A549 (cell line): ENCODE results near the gene RNU5D-1.

ENCODE experiments used
- BCL3 ChIP-seq: fragments of >200 bp; sonication (Bioruptor Twin); formaldehyde crosslinking; IDR thresholded peaks from 3 replicates; pipeline ENCODE4 v1.6.1; 2016
- BHLHE40 ChIP-seq: IDR thresholded peaks from 2 replicates; pipeline ENCODE4 v1.6.1; 2012; ENCODE audit warnings: low read depth, low read length, inconsistent platforms
- CTCF ChIP-seq: fragments of >200 bp; sonication (Bioruptor Twin); formaldehyde crosslinking; IDR thresholded peaks from 3 replicates; pipeline ENCODE4 v1.5.1; 2016
- EP300 ChIP-seq, 2 experiments: fragments of >200 bp; sonication (Bioruptor Twin); formaldehyde crosslinking; IDR thresholded peaks; 2 replicates in 1 of 2; 3 replicates in 1 of 2; pipeline ENCODE4 v1.6.1; 2016 to 2017
- ESRRA ChIP-seq: fragments of 150-350 bp; IDR thresholded peaks from 2 replicates; pipeline ENCODE4 v1.6.1; 2014; ENCODE audit warnings: mild to moderate bottlenecking, low read length, borderline replicate concordance
- FOSL2 ChIP-seq, 2 experiments: fragments of 450-650 bp in 1 of 2; fragments of >200 bp in 1 of 2; sonication (Bioruptor Twin) in 1 of 2; formaldehyde crosslinking; IDR thresholded peaks; 2 replicates each; pipeline versions ENCODE4 v1.5.0 to v1.6.1; 2016 to 2020; ENCODE audit warnings: mild to moderate bottlenecking in 1 of 2, moderate library complexity in 1 of 2
- KDM1A ChIP-seq: fragments of 200-600 bp; sonication (generic); IDR thresholded peaks from 2 replicates; pipeline ENCODE4 v1.6.1; 2016; ENCODE audit warnings: low read depth, mild to moderate bottlenecking
- MYC ChIP-seq: IDR thresholded peaks from 2 replicates; pipeline ENCODE4 v1.6.1; 2012; ENCODE audit warnings: mild to moderate bottlenecking, inconsistent platforms, low read length, improper control_type of control experiment, borderline replicate concordance
- POLR2A ChIP-seq: IDR thresholded peaks from 2 replicates; pipeline ENCODE4 v1.6.1; 2012; ENCODE audit warnings: mild to moderate bottlenecking, low read length
- REST ChIP-seq: fragments of 200-600 bp; sonication (generic); IDR thresholded peaks from 2 replicates; pipeline ENCODE4 v1.6.1; 2016; ENCODE audit warnings: antibody characterized with exemption, mild to moderate bottlenecking, moderate library complexity
- RFX5 ChIP-seq: fragments of 450-650 bp; IDR thresholded peaks from 2 replicates; pipeline ENCODE4 v1.7.1; 2014; ENCODE audit warnings: antibody characterized with exemption, mild to moderate bottlenecking, moderate library complexity
- SMC3 ChIP-seq: fragments of >200 bp; sonication (Bioruptor Twin); formaldehyde crosslinking; IDR thresholded peaks from 3 replicates; pipeline ENCODE4 v1.6.1; 2018; ENCODE audit warnings: inconsistent platforms

- TF ChIP-seq EP300 (IDR thresholded peaks at IDR 0.05) = no peak
- TF ChIP-seq CTCF = no peak
- no peak for TF ChIP-seq POLR2A
- no peak for TF ChIP-seq ESRRA
- no peak for TF ChIP-seq KDM1A
- TF ChIP-seq BCL3 = no peak
- no peak for TF ChIP-seq FOSL2 (IDR thresholded peaks at IDR 0.05)
- TF ChIP-seq FOSL2 (CRISPR knock-in tag; IDR thresholded peaks at IDR 0.05) = no peak
- TF ChIP-seq SMC3 = no peak
- no peak for TF ChIP-seq BHLHE40
- TF ChIP-seq MYC = no peak
- no peak for TF ChIP-seq RFX5
- TF ChIP-seq REST = no peak
These were observed 12.9 kb downstream of the RNU5D-1 start for GRCh38 chr1:44718091-44718490.
